Stimulated activated memory B cell treated with anti-CD40 and anti-IgM and Interleukin-4, amounts not matched to agents 10 μg/mL and 1 μg/mL and 100 μg/mL, for 72 hours (primary cell): Measurements from ENCODE around the gene NR1H2.

ENCODE experiments used
- ATAC-seq: fragments of 150-1000 bp; cut with Tn5 transposase; 2 replicates; pipeline ENCODE4 v1.10.0; 2021
- H3K27ac Mint-ChIP-seq: one replicate; pipeline ENCODE4 v1.8.0; 2022; ENCODE audit warnings: mild to moderate bottlenecking, mixed read lengths
- H3K27me3 Mint-ChIP-seq: one replicate; pipeline ENCODE4 v1.8.0; 2022; ENCODE audit warnings: mixed read lengths
- H3K36me3 Mint-ChIP-seq: one replicate; pipeline ENCODE4 v1.8.0; 2022; ENCODE audit warnings: mixed read lengths
- H3K4me1 Mint-ChIP-seq: one replicate; pipeline ENCODE4 v1.8.0; 2022; ENCODE audit warnings: mixed read lengths
- H3K4me3 Mint-ChIP-seq: one replicate; pipeline ENCODE4 v1.8.0; 2022; ENCODE audit warnings: mild to moderate bottlenecking, moderate library complexity, mixed read lengths
- H3K9me3 Mint-ChIP-seq: one replicate; pipeline ENCODE4 v1.8.0; 2022; ENCODE audit warnings: mixed read lengths

The NR1H2 gene

DNA sequence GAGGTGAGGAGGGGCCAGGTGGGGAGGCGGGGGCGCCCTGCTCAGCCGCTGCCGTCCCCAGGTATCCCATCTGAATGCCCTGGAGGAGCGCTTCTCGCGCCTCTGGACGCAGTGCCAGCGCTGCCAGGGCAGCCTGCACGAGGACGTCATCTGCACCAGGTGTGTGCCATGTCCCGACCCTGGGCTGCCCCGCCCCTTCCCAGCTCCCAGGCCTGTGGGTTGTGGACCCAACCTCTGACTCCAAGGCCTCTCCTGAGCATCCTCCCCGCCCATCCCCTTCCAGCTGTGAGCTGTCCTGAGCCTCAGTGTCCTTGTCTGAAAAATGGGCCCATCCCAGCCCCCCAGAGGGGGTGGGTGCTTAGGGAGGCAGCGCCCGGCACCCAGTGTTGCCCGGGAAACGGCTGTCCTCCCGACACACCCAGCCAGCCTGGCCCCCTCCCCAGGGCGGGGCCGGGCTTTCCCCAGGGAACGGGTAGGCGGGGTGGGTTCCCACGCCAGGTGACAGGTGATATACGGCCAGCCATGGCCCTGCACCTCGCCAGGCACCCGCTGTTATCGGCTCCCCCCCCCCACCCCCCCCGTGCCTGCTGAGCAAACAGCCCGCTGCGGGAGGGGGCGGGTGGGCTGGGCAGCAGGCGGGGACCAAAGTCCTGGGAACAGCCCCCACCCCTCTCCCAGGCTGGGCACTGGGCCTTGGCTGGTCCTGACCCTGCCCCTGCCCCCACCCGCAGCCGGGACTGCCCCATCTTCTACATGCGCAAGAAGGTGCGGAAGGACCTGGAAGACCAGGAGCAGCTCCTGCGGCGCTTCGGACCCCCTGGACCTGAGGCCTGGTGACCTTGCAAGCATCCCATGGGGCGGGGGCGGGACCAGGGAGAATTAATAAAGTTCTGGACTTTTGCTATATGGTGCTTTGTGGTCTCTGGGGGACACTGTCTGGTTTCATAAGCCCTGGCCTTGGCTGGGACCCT is 41.1 kb downstream of the NR1H2 start:
- peaks cover 71% of the 10 kb centered on the region for H3K4me1 Mint-ChIP-seq
- H3K4me3 Mint-ChIP-seq = peak overlapping the region; percentile 97
- H3K27ac Mint-ChIP-seq = peak overlapping the region; percentile 91
- peak; percentile 1 for ATAC-seq
- H3K36me3 Mint-ChIP-seq = peaks cover 54% of the 10 kb centered on the region
- no peaks in the 10 kb centered on the region for H3K27me3 Mint-ChIP-seq
- no peaks in the 10 kb centered on the region for H3K9me3 Mint-ChIP-seq

DNA sequence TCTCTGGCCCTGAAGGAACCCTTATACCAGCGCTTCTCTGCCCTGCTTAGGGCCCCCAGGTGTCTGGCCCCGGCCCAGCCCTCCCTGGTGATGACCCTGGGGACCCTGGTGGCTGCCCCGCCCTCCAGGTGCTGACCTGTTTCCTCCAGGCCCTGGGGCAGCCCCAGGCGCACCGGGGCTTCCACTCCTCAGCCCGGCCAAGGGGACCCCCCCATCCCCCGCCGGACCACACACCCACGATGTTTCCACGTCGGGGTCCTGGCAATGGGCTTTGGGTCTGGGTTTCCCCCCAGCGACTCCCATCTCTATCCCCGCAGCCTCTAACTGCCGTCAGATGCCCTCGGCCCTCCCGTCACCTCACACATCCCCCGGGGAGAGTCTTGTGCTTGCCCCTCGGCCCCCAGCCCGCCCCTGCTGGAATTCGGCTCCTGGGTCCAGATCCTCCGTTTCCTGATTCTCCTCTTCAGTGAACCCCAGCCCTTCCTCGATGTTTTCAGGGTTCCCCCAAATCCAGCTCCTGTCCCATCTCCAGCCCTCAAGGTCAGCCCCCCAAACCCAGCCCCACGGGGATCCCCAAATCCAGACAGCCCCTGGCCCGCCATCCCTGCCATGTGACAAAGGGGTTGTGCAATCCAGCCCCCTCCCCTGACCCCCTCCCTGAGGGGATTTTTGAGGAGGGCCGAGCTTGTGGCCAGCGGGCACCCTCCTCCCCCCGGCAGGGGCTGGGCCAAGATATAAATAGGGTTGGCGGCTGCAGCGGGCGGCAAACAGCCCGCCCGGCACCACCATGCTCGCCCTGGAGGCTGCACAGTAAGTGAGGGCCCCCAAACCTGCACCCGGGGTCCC is 42.1 kb downstream of the NR1H2 start, which contains the start of gene SPIB:
Gene SPIB (plus strand): TSS at position 763 of the 846 bp plus-strand sequence. CDS start 25 bp downstream, at position 788.
- peaks cover 54% of the 10 kb centered on the region for H3K36me3 Mint-ChIP-seq
- peak within 1 kb of the TSS; percentile 91 for H3K27ac Mint-ChIP-seq
- H3K27me3 Mint-ChIP-seq = no peaks in the 10 kb centered on the region
- peak; percentile 61 for ATAC-seq
- H3K4me3 Mint-ChIP-seq = peak within 1 kb of the TSS; percentile 97
- H3K4me1 Mint-ChIP-seq = peaks cover 81% of the 10 kb centered on the region
- H3K9me3 Mint-ChIP-seq = no peaks in the 10 kb centered on the region

DNA sequence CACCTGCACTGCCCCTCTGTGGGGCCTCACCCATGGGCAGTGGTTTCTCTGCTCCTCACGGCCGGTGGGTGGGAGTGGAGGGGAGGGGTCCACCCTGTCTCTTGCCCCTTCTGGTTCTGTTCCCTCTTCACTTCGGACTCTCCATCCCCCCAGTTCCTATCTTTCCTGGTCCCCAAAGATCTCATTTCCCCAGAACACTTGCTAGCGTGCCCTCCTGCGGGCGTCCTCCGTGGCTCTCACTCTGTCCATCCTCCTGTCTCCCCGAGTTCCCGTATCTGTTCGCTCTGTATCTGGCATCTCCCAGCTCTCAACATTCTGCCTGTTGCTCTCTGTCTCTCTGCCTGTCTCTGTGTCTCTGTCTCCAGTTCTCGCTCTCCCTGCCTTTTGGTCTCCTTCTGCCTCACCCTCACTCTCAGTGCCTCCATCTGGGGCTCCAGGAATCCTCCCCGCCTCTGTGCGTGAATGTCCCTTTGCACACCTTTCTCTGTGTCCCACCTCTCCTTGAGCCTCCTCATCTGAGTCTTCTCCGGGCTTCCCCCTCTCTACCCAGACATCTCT is 42.8 kb downstream of the NR1H2 start:
- Mint-ChIP-seq H3K36me3 (peaks cover 56% of the 10 kb centered on the region), H3K27me3 (no peaks in the 10 kb centered on the region), H3K27ac (peak overlapping the region; percentile 91), H3K4me3 (peak overlapping the region; percentile 97), H3K4me1 (peaks cover 86% of the 10 kb centered on the region), H3K9me3 (no peaks in the 10 kb centered on the region)
- ATAC-seq = no peak

DNA sequence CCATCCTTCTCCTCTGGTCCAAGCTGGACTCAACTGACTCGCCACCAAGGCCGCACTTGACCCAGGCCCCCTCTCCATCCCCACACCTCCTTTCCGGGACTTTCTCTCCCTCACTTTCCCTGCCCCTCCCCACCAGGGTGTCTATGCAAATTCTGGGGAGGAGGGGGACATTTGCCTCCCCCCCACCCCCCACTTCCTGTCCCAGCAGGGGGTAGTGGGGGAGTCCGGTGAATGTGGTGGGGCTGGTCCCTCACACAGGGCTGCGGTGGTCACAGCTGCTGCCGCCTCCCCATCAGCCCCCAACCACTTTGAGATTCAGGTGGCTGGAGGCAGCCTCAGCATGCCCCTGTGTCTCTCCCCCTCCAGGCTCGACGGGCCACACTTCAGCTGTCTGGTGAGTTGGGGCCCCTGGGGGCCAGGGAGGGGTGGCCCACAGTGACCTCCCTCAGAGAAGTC is 43.4 kb downstream of the NR1H2 start:
- H3K9me3 Mint-ChIP-seq = no peaks in the 10 kb centered on the region
- peak; percentile 2 for ATAC-seq
- H3K36me3 Mint-ChIP-seq = peaks cover 57% of the 10 kb centered on the region
- no peaks in the 10 kb centered on the region for H3K27me3 Mint-ChIP-seq
- peaks cover 86% of the 10 kb centered on the region for H3K4me1 Mint-ChIP-seq
- H3K4me3 Mint-ChIP-seq = peak overlapping the region; percentile 97
- H3K27ac Mint-ChIP-seq = peak overlapping the region; percentile 91

DNA sequence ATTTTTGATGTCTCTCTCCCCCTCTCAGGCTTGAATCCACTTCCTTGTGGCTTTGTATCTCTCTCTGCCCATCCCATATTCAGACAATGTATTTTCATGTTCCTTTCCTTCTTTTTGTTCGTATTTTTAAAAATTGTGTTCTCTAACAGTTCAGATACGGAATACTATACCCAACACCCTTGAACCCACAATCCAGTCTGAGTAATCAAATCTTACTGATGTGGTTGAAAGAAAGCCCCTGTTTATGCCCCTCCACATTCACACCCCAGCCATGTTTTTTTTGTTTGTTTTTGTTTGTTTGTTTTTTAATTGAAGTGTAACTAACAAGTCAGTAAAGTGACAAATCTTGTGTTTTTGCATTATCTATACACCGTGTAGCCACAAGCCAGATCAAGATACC is 43.9 kb downstream of the NR1H2 start:
- H3K27me3 Mint-ChIP-seq = no peaks in the 10 kb centered on the region
- no peak for ATAC-seq
- peak overlapping the region; percentile 91 for H3K27ac Mint-ChIP-seq
- H3K36me3 Mint-ChIP-seq = peaks cover 56% of the 10 kb centered on the region
- H3K4me1 Mint-ChIP-seq = peaks cover 81% of the 10 kb centered on the region
- H3K9me3 Mint-ChIP-seq = no peaks in the 10 kb centered on the region
- H3K4me3 Mint-ChIP-seq = peak overlapping the region; percentile 97

DNA sequence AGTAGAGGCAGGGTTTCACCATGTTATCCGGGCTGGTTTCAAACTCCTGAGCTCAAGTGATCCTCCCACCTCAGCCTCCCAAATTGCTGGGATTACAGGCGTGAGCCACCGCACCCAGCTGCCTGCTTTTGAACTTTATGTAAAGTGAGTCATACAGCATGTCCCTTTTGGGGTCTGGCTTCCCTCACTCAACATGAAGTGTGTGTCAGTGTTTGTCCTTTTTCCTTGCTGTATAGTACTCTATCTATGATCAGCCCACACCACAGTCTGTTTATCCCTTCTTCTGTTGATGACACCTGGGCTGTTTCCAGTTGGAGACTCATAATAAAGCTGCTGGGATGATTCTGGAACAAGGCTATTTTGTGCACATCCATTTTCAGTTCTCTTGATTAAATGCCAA is 44.6 kb downstream of the NR1H2 start:
- Mint-ChIP-seq H3K4me3 (peak overlapping the region; percentile 97), H3K27ac (peak overlapping the region; percentile 91)

DNA sequence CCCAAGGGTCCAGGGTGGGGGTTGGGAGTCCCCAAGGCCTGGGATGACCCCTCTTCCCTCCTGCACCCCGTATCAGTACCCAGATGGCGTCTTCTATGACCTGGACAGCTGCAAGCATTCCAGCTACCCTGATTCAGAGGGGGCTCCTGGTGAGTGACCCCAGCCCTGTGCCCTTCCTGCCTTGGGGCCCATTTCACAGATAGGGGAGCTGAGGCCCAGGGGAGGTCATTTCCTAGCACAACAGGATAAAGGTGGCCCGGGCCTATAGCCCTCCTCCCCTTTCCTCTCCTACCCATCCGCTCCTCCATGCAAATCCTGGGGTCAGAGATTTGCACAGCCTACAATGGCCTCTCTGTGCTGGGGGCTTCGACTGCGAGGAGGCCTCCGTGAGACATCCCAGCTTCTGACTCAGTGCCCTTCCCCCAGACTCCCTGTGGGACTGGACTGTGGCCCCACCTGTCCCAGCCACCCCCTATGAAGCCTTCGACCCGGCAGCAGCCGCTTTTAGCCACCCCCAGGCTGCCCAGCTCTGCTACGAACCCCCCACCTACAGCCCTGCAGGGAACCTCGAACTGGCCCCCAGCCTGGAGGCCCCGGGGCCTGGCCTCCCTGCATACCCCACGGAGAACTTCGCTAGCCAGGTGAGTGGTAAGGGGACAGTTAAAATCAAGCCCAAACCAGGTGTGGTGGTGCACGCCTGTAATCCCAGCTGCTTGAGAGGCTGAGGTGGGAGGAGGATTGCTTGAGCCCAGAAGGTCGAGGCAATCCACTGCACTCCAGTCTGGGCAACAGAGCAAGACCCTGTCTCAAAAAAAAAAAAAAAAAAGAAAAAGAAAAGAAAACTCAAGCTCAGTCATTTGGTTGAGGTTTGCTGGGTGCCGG is 46.4 kb downstream of the NR1H2 start:
- Mint-ChIP-seq H3K36me3 (peaks cover 69% of the 10 kb centered on the region), H3K27me3 (no peaks in the 10 kb centered on the region)

More for the DNA sequence above, 44.6 kb downstream of the NR1H2 start:
- H3K36me3 Mint-ChIP-seq = peaks cover 61% of the 10 kb centered on the region
- no peaks in the 10 kb centered on the region for H3K9me3 Mint-ChIP-seq
- no peaks in the 10 kb centered on the region for H3K27me3 Mint-ChIP-seq
- H3K4me1 Mint-ChIP-seq = peaks cover 79% of the 10 kb centered on the region
- ATAC-seq = no peak

DNA sequence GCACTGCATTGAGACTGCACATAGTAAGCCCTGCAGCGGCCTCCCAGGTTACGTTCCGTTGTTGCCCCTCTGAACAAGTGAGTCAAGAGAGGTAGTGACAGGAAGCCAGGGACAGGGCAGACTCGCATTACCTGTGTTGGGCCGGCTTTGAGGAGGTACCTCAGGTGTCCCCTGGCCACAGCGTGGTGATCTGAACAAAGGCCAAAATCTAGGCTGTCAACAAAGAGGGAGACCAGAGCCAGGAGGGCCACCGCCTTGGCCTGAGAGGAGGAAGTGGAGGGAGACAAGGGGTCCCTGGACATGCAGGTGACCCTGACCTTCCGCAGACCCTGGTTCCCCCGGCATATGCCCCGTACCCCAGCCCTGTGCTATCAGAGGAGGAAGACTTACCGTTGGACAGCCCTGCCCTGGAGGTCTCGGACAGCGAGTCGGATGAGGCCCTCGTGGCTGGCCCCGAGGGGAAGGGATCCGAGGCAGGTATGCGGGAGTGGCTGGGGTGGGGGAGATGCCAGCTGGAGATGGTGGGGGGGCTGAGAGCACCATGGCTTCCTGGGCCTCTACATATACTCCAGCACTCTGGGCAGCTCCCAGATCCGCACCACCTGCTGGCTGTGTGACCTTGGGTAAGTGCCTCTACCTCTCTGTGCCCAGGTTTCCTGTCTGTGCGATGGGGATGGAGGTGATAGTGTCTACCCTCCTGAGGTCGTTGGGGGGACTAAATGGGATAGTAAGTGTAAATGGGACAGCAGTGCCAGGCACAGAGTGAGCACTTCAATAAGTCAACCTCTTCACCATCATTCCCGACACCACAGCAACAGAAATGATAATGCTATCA is 47.2 kb downstream of the NR1H2 start:
- Mint-ChIP-seq H3K27ac (peak overlapping the region; percentile 91), H3K27me3 (no peaks in the 10 kb centered on the region), H3K4me1 (peaks cover 77% of the 10 kb centered on the region), H3K9me3 (no peaks in the 10 kb centered on the region), H3K36me3 (peaks cover 74% of the 10 kb centered on the region), H3K4me3 (no peak overlapping the region)
- no peak for ATAC-seq

More for the DNA sequence above, 46.4 kb downstream of the NR1H2 start:
- Mint-ChIP-seq H3K9me3 (no peaks in the 10 kb centered on the region), H3K27ac (peak overlapping the region; percentile 91), H3K4me3 (peak overlapping the region; percentile 97), H3K4me1 (peaks cover 75% of the 10 kb centered on the region)
- ATAC-seq = no peak

DNA sequence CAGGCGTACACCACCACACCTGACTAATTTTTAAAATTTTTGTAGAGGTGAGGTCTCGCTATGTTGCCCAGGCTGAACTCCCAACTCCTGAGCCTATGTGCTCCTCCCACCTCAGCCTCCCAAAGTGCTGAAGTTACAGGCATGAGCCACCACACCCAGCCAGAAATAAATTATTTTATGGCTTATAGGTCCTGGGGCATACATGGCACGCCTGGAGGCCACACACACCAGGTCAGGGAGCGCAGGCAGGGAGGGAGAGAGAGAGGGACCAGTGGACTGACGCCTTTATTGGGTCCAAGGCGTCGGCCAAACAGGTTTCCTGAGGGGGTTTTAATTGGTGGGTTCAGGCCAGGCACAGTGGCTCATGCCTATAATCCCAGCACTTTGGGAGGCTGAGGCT is 49.3 kb downstream of the NR1H2 start:
- H3K36me3 Mint-ChIP-seq = peaks cover 68% of the 10 kb centered on the region
- peak overlapping the region; percentile 64 for H3K27ac Mint-ChIP-seq
- no peak for ATAC-seq
- no peaks in the 10 kb centered on the region for H3K27me3 Mint-ChIP-seq
- H3K4me3 Mint-ChIP-seq = no peak overlapping the region
- H3K4me1 Mint-ChIP-seq = peaks cover 86% of the 10 kb centered on the region
- no peaks in the 10 kb centered on the region for H3K9me3 Mint-ChIP-seq

DNA sequence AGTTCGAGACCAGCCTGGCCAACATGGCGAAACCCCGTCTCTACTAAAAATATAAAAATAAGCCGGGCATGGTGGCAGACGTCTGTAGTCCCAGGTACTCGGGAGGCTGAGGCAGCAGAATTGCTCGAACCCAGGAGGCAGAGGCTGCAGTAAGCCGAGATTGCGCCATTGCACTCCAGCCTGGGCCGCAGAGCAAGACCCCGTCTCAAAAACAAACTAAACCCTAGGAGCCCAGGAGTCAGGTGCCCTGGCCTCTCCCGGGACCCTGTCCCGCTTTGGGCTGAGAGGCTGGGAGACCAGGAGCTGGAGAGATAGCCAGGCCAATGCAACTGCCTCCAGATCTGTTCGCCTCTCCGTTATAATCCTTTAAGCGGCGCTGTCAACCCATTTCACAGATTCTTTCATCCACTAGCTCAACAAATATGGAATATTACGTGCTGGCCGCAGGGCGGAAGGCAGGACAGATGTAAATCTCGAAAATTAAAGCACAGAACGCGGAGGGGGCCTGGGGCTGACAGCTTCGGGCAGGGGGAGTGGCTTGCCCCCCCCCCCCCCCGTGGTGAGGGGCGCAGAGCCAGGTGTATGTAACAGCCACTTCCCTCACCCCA is 51.2 kb downstream of the NR1H2 start:
- no peaks in the 10 kb centered on the region for H3K27me3 Mint-ChIP-seq
- no peak for ATAC-seq
- no peak overlapping the region for H3K4me3 Mint-ChIP-seq
- peaks cover 82% of the 10 kb centered on the region for H3K4me1 Mint-ChIP-seq
- peak overlapping the region; percentile 94 for H3K27ac Mint-ChIP-seq
- H3K9me3 Mint-ChIP-seq = no peaks in the 10 kb centered on the region
- peaks cover 51% of the 10 kb centered on the region for H3K36me3 Mint-ChIP-seq

- Mint-ChIP-seq H3K27me3 (no peaks in the 10 kb centered on the region), H3K9me3 (no peaks in the 10 kb centered on the region), H3K36me3 (peaks cover 45% of the 10 kb centered on the region), H3K4me1 (peaks cover 82% of the 10 kb centered on the region), H3K27ac (peak overlapping the region; percentile 94), H3K4me3 (peak overlapping the region; percentile 46)
- peak; percentile 42 for ATAC-seq
Measured at GRCh38 chr19:50427997-50428425, 51.8 kb downstream of the NR1H2 start.

DNA sequence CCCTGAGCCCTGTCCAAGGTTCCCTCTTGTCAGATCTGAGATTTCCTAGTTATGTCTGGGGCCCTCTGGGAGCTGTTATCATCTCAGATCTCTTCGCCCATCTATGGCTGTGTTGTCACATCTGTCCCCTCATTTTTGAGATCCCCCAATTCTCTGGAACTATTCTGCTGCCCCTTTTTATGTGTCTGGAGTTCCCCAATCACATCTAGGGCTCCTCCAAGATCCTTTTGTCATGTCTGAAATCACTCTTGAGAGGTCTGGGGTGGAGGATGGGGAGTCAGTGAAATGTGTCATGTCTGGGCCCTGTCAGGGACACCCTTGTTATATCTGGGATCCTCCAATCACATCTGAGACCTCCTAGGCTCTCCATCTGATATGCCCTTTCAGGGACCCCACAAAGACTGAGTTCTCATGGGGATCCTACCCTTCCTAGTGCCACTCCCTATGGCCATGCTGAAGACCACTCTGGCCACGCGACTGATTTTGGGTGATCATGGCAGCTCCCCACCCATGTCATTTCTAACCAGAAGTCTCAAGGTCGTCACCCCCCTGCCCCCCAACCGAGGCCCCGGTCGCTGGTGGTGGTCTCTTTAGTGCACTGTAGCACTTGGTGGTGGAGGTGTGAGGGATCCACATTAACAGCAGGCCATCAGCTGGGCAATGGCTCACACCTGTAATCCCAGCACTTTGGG is 52.7 kb downstream of the NR1H2 start:
- peak; percentile 21 for ATAC-seq
- peaks cover 36% of the 10 kb centered on the region for H3K36me3 Mint-ChIP-seq
- peaks cover 82% of the 10 kb centered on the region for H3K4me1 Mint-ChIP-seq
- H3K4me3 Mint-ChIP-seq = peak overlapping the region; percentile 7
- H3K27me3 Mint-ChIP-seq = no peaks in the 10 kb centered on the region
- H3K9me3 Mint-ChIP-seq = no peaks in the 10 kb centered on the region
- H3K27ac Mint-ChIP-seq = peak overlapping the region; percentile 94
